Activated naive CD8-positive, alpha-beta T cell treated with anti-CD3 and anti-CD28 coated beads, Interleukin-2, amount 10 ng/mL, durations not matched to agents 7 days and 5 days (primary cell): Measurements from ENCODE around the gene POLDIP2. TPM values are rescaled to one million over a fixed set of nuclear protein-coding genes. Genes with fewer than 3 reads are reported as not detected.
A peak's percentile ranks its signal among the peaks of the same experiment; 100 is the strongest.

Experiments
- ATAC-seq: fragments of 150-1000 bp; cut with Tn5 transposase; one replicate; pipeline ENCODE4 v1.10.0; 2021; ENCODE audit warnings: low read depth, moderate library complexity
- POLR2A ChIA-PET: fragments of 350-600 bp; sonication (Branson Sonifier 250); formaldehyde crosslinking; loops from one replicate; lab custom pipeline; 2021; ENCODE audit warnings: antibody characterized with exemption; lab: Charles Lee
- DNase-seq: peaks from one replicate; pipeline ENCODE4 v3.0.0; 2021
- H3K27ac Mint-ChIP-seq: one replicate; pipeline ENCODE4 v1.8.0; 2022; ENCODE audit warnings: mild to moderate bottlenecking, mixed read lengths
- H3K27me3 Mint-ChIP-seq: one replicate; pipeline ENCODE4 v1.8.0; 2022; ENCODE audit warnings: mild to moderate bottlenecking, moderate library complexity, mixed read lengths
- H3K36me3 Mint-ChIP-seq: one replicate; pipeline ENCODE4 v1.8.0; 2021; ENCODE audit warnings: mild to moderate bottlenecking, mixed read lengths
- H3K4me1 Mint-ChIP-seq: one replicate; pipeline ENCODE4 v1.8.0; 2021; ENCODE audit warnings: mixed read lengths
- H3K4me3 Mint-ChIP-seq: one replicate; pipeline ENCODE4 v1.8.0; 2022; ENCODE audit warnings: mild to moderate bottlenecking, moderate library complexity, mixed read lengths
- H3K9me3 Mint-ChIP-seq: one replicate; pipeline ENCODE4 v1.8.0; 2021; ENCODE audit warnings: mixed read lengths
- total RNA-seq, 2 experiments: library from RNA; stranded (reverse); gene quantifications; one replicate each; pipeline ENCODE4 v1.2.3, GENCODE V29; 2021

The POLDIP2 gene
- total RNA-seq, 2 experiments from 2014 or later: 51.5 to 54.5 TPM

DNA sequence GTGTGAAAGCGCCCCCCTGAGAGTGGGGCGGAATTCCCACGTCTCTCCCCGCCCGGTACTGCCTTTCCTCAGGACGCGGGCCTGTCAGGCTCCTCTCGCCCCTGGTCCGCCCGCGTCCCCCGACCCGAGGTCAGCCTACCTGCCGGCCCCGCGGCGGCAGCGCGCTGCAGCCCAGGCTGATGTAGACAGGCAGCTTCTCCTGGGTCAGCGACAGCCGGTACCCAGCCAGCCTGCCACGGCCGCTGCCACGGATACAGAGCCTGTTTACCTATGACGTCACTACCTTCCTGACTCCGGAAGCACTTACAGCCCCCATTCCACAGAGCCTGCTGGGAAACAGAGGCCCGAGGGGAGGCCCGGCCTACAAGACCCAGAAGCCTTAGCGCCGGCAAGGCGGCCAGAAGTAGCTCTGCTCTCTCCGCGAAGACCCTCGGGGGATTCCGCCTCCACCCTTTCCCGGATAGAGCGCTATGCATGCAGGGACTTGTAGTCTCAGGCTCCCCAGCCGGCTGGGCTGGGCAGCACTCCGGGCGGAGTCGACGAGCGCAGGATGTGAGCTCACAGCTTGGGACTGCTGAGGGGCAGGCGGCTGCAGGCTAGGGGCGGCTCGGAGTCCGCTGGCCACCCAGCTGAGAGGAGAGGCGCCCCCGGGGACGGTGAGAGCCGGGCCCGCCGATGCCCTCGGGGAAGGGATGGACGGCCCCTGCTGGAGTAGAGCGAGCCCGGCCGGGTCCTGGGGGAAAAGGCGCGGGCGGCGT, 21.9 kb downstream of the POLDIP2 start, which contains the start of the genes IFT20 and TNFAIP1:
IFT20 (minus strand) TSS at position 272 of the 758 bp plus-strand sequence. CDS start 3,487 bp downstream, outside the sequence.
TNFAIP1 (plus strand) TSS at position 561 of the 758 bp plus-strand sequence. CDS start 3,761 bp downstream, outside the sequence.
- peak within 1 kb of the TSS; percentile 97 for H3K27ac Mint-ChIP-seq
- no peaks in the 10 kb centered on the region for H3K27me3 Mint-ChIP-seq
- peaks cover 27% of the 10 kb centered on the region for H3K4me1 Mint-ChIP-seq
- POLR2A ChIA-PET: interaction anchor here (0.6 to 2.8 kb wide), 15 partner anchors 10 to 842 kb away, joined by 3 to 75 read pairs (median 5); partner anchors contain the start of genes POLDIP2 and TMEM97
- H3K4me3 Mint-ChIP-seq: peak within 1 kb of the TSS; percentile 97
- ATAC-seq (peak; percentile 97), DNase-seq (peak; percentile 92)
- peaks cover 2% of the 10 kb centered on the region for H3K36me3 Mint-ChIP-seq
- H3K9me3 Mint-ChIP-seq: no peaks in the 10 kb centered on the region

GRCh38 chr17:28334666-28335200, 22.6 kb downstream of the POLDIP2 start:
- H3K4me1 Mint-ChIP-seq: peaks cover 27% of the 10 kb centered on the region
- H3K9me3 Mint-ChIP-seq: no peaks in the 10 kb centered on the region
- POLR2A ChIA-PET: interaction anchor here (1.1 to 2.8 kb wide), 8 partner anchors 13 to 293 kb away, joined by 3 to 75 read pairs (median 8); partner anchors contain the start of genes POLDIP2 and TMEM97
- peak overlapping the region; percentile 97 for H3K4me3 Mint-ChIP-seq
- DNase-seq (no peak), ATAC-seq (no peak)
- H3K27ac Mint-ChIP-seq: peak overlapping the region; percentile 97
- H3K36me3 Mint-ChIP-seq: no peaks in the 10 kb centered on the region
- no peaks in the 10 kb centered on the region for H3K27me3 Mint-ChIP-seq

- Mint-ChIP-seq H3K4me1 (peaks cover 27% of the 10 kb centered on the region), H3K36me3 (no peaks in the 10 kb centered on the region), H3K4me3 (peak overlapping the region; percentile 97), H3K9me3 (no peaks in the 10 kb centered on the region), H3K27ac (peak overlapping the region; percentile 97), H3K27me3 (no peaks in the 10 kb centered on the region)
- POLR2A ChIA-PET: interaction anchor here (1.1 to 2.8 kb wide), 3 partner anchors 13 to 23 kb away, joined by 3 to 75 read pairs (median 24); partner anchors contain the start of genes POLDIP2 and TMEM97
- DNase-seq (no peak), ATAC-seq (no peak)
Measured at GRCh38 chr17:28334171-28334570, 23.2 kb downstream of the POLDIP2 start.

GRCh38 chr17:28333083-28333746, 24.1 kb downstream of the POLDIP2 start:
- POLR2A ChIA-PET: interaction anchor here (0.6 to 0.7 kb wide), 2 partner anchors 15 to 49 kb away, joined by 3 read pairs; no protein-coding TSS in a partner anchor
- H3K4me3 Mint-ChIP-seq: no peak overlapping the region
- no peak for ATAC-seq
- H3K4me1 Mint-ChIP-seq: peaks cover 23% of the 10 kb centered on the region
- H3K27me3 Mint-ChIP-seq: no peaks in the 10 kb centered on the region
- H3K27ac Mint-ChIP-seq: no peak overlapping the region
- H3K9me3 Mint-ChIP-seq: no peaks in the 10 kb centered on the region
- H3K36me3 Mint-ChIP-seq: no peaks in the 10 kb centered on the region
- DNase-seq: no peak

DNA sequence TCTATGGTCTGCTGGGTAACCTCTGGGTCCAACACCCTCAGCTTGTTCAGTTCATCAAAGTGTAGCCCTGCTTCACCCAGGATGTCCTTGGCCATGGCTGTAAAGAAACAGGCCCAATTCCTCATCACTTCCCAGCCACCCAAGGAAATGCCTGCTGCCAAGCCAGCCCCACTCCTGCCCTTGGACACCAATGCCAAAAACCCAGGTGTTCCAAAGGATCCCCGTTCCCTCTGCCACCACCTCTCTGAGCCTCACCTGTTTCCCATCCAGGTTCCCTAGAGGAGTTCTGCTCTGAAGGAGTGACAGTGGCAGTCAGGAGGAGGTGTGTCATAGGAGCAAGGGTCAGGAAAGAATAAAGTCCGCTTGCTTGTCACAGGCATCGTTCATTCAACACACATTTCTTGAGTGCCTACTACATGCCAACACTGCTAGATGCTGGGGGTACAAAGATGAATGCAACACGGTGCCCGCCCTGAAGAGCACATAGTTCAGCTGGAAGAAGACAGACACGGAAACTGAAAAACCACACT, 25.4 kb downstream of the POLDIP2 start:
- Mint-ChIP-seq H3K9me3 (no peaks in the 10 kb centered on the region), H3K4me1 (peaks cover 17% of the 10 kb centered on the region), H3K27ac (no peak overlapping the region), H3K27me3 (no peaks in the 10 kb centered on the region), H3K36me3 (no peaks in the 10 kb centered on the region), H3K4me3 (no peak overlapping the region)
- no peak for ATAC-seq
- DNase-seq: no peak
- POLR2A ChIA-PET: interaction anchor here (0.7 to 0.9 kb wide), 2 partner anchors 11 to 14 kb away, joined by 3 read pairs; no protein-coding TSS in a partner anchor

DNA sequence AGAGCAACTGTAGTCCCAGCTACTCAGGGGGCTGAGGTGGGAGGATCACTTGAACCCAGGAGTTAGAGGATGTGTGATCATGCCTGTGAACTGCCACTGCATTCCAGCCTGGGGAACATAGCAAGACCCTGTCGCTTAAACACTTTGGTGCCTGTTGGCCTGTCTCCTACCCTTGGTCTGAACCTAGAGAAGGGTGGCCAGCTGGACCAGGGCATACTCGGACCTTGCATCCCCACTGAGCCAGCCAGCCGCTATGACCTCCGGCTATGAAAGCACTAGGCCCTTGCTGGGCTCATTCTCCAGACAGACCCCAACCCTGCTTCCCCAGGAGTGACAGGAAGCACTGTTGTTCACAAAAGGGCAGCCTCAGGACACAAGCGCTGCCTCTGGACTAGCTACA, 26.7 kb downstream of the POLDIP2 start:
- POLR2A ChIA-PET: interaction anchor here (0.9 kb wide), 1 partner anchor 10 kb away, joined by 3 read pairs; no protein-coding TSS in a partner anchor
- Mint-ChIP-seq H3K27ac (no peak overlapping the region), H3K4me1 (peaks cover 14% of the 10 kb centered on the region), H3K4me3 (no peak overlapping the region), H3K36me3 (peaks cover 1% of the 10 kb centered on the region), H3K27me3 (no peaks in the 10 kb centered on the region), H3K9me3 (no peaks in the 10 kb centered on the region)
- DNase-seq (no peak), ATAC-seq (no peak)

DNA sequence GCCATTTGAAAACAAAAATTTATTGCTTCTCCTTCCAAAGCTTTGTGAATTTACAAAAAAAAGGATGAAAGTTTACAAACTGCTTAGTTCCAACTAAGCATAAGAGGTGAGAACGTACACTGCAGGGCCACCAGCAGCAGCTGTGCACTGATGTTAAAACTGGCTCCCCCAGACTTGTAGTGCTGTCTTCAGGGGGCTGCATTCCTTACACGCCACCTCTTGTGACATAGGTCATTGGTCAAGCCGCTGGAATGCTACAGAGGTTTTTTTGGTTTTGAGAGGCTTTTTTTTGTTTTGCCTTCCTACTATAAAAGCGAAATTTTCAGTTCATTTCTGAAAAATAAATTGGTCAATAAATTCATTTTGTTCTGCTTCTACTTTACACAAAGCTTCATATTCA, 29.0 kb downstream of the POLDIP2 start:
- Mint-ChIP-seq H3K36me3 (peaks cover 1% of the 10 kb centered on the region), H3K27me3 (no peaks in the 10 kb centered on the region), H3K4me3 (no peak overlapping the region), H3K9me3 (no peaks in the 10 kb centered on the region), H3K27ac (no peak overlapping the region), H3K4me1 (peaks cover 2% of the 10 kb centered on the region)
- POLR2A ChIA-PET: no interaction called here
- no peak for DNase-seq
- no peak for ATAC-seq

DNA sequence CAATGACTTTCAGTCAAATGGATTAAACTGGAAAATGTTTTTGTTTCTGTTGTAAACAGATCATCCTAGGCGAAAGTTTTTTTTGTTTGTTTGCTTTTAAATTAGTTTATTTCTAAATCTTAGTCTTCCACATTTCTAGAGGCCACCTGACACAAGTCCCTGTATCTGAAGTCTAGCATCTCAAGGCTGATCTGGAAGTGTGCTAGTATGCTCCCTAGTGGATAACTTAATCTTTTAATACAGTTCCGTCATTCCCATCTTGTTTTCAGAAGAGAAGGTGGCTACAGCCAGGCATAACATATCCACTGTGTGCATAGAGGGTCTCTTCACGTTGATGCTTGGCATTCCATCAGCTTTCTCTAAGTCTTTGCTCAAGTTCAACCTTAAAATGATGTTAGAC, 29.6 kb downstream of the POLDIP2 start:
- POLR2A ChIA-PET: no interaction called here
- no peak overlapping the region for H3K27ac Mint-ChIP-seq
- H3K4me1 Mint-ChIP-seq: peaks cover 4% of the 10 kb centered on the region
- no peaks in the 10 kb centered on the region for H3K27me3 Mint-ChIP-seq
- ATAC-seq: no peak
- H3K36me3 Mint-ChIP-seq: peaks cover 1% of the 10 kb centered on the region
- DNase-seq: no peak
- no peak overlapping the region for H3K4me3 Mint-ChIP-seq
- no peaks in the 10 kb centered on the region for H3K9me3 Mint-ChIP-seq

GRCh38 chr17:28327031-28327607, 30.2 kb downstream of the POLDIP2 start:
- ATAC-seq (no peak), DNase-seq (no peak)
- no peaks in the 10 kb centered on the region for H3K9me3 Mint-ChIP-seq
- H3K27me3 Mint-ChIP-seq: no peaks in the 10 kb centered on the region
- H3K27ac Mint-ChIP-seq: no peak overlapping the region
- no peak overlapping the region for H3K4me3 Mint-ChIP-seq
- H3K4me1 Mint-ChIP-seq: peaks cover 2% of the 10 kb centered on the region
- POLR2A ChIA-PET: no interaction called here
- peaks cover 1% of the 10 kb centered on the region for H3K36me3 Mint-ChIP-seq

DNA sequence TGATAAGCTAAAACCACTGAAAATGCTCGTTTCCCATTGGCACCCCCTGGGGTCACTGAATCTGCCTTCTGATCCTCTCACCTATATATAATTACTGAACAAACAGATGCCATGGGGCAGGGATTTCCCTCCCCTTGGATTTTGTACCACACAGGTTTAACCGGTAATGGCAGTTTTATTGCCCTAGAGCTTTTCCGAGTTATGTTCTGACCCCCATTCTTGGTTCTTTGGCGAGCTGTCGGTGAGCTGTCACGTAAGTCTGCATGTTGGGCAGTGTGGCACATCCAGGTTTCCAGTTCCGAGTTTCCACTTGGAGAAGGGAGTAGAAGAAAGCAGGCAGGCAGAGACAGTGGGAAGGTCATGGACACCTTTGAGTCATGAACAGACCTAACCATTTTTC, 31.2 kb downstream of the POLDIP2 start:
- no peak for DNase-seq
- no peak overlapping the region for H3K27ac Mint-ChIP-seq
- ATAC-seq: no peak
- H3K9me3 Mint-ChIP-seq: no peaks in the 10 kb centered on the region
- H3K4me3 Mint-ChIP-seq: no peak overlapping the region
- no peaks in the 10 kb centered on the region for H3K27me3 Mint-ChIP-seq
- peaks cover 1% of the 10 kb centered on the region for H3K36me3 Mint-ChIP-seq
- H3K4me1 Mint-ChIP-seq: peaks cover 8% of the 10 kb centered on the region
- POLR2A ChIA-PET: interaction anchor here (1.1 kb wide), 1 partner anchor 10 kb away, joined by 5 read pairs; the partner anchor contains the start of genes IFT20 and TNFAIP1

- DNase-seq (no peak), ATAC-seq (no peak)
- H3K27ac Mint-ChIP-seq: no peak overlapping the region
- H3K9me3 Mint-ChIP-seq: no peaks in the 10 kb centered on the region
- peaks cover 14% of the 10 kb centered on the region for H3K4me1 Mint-ChIP-seq
- H3K36me3 Mint-ChIP-seq: peaks cover 4% of the 10 kb centered on the region
- POLR2A ChIA-PET: interaction anchor here (1.1 kb wide), 1 partner anchor 10 kb away, joined by 5 read pairs; the partner anchor contains the start of genes IFT20 and TNFAIP1
- H3K4me3 Mint-ChIP-seq: no peak overlapping the region
- no peaks in the 10 kb centered on the region for H3K27me3 Mint-ChIP-seq
Measured at GRCh38 chr17:28325211-28325610, 32.1 kb downstream of the POLDIP2 start.

GRCh38 chr17:28324781-28325180, 32.5 kb downstream of the POLDIP2 start:
- DNase-seq: no peak
- no peak overlapping the region for H3K4me3 Mint-ChIP-seq
- H3K27ac Mint-ChIP-seq: no peak overlapping the region
- no peaks in the 10 kb centered on the region for H3K27me3 Mint-ChIP-seq
- H3K36me3 Mint-ChIP-seq: peaks cover 4% of the 10 kb centered on the region
- no peaks in the 10 kb centered on the region for H3K9me3 Mint-ChIP-seq
- H3K4me1 Mint-ChIP-seq: peaks cover 19% of the 10 kb centered on the region
- POLR2A ChIA-PET: no interaction called here
- ATAC-seq: no peak
